Caco-2 (cell line): ENCODE results near the gene NKX2-4. TPM values are rescaled to one million over a fixed set of nuclear protein-coding genes. Genes with fewer than 3 reads are reported as not detected.

ENCODE experiments used
- BruUV-seq: library from RNA; stranded (reverse); fragments of 400-500 nt; replicated peaks from 2 replicates; lab custom pipeline; 2021; lab: Mats Ljungman, UMichigan
- CTCF ChIA-PET: fragments of 300-600 bp; sonication (Branson Sonifier 250); formaldehyde crosslinking; loops from one replicate; lab custom pipeline; 2022; ENCODE audit warnings: antibody characterized with exemption; lab: Charles Lee
- POLR2A ChIA-PET: fragments of 300-600 bp; sonication (Branson Sonifier 250); formaldehyde crosslinking; loops from one replicate; lab custom pipeline; 2022; ENCODE audit warnings: antibody characterized with exemption; lab: Charles Lee
- DNase-seq, 2 experiments: peaks; one replicate each; pipeline versions ENCODE4 v3.0.0 to v3.0.0-alpha.2; 2020 to 2022
- H3K27me3 ChIP-seq: replicated peaks from 2 replicates; pipeline ENCODE4 v1.6.0; 2011; ENCODE audit warnings: low read length; ENCODE audit not compliant: control insufficient read depth, insufficient read depth
- H3K36me3 ChIP-seq: 2 replicates; pipeline ENCODE4 v1.5.1; 2011; ENCODE audit warnings: low read length; ENCODE audit not compliant: control insufficient read depth, insufficient read depth
- H3K4me1 ChIP-seq: fragments of 250-450 bp; sonication (Bioruptor Pico); 2 replicates; pipeline ENCODE4 v1.5.1; 2020; ENCODE audit warnings: mild to moderate bottlenecking
- H3K4me3 ChIP-seq: 2 replicates; pipeline ENCODE4 v1.5.1; 2011; ENCODE audit warnings: low read depth, mild to moderate bottlenecking, control low read depth, low read length
- H3K9me3 ChIP-seq: fragments of 250-450 bp; sonication (Bioruptor Pico); 2 replicates; pipeline ENCODE4 v1.5.1; 2020; ENCODE audit warnings: mild to moderate bottlenecking, moderate library complexity
- H3K27ac Mint-ChIP-seq: one replicate; pipeline ENCODE4 v1.8.0; 2022; ENCODE audit warnings: mixed read lengths; ENCODE audit not compliant: unreplicated experiment
- H3K27me3 Mint-ChIP-seq: one replicate; pipeline ENCODE4 v1.8.0; 2022; ENCODE audit warnings: mixed read lengths; ENCODE audit not compliant: insufficient read depth, unreplicated experiment
- H3K36me3 Mint-ChIP-seq: one replicate; pipeline ENCODE4 v1.8.0; 2022; ENCODE audit warnings: mild to moderate bottlenecking, mixed read lengths; ENCODE audit not compliant: insufficient read depth, unreplicated experiment
- H3K4me1 Mint-ChIP-seq: one replicate; pipeline ENCODE4 v1.8.0; 2022; ENCODE audit warnings: low read depth, mixed read lengths; ENCODE audit not compliant: unreplicated experiment
- H3K4me3 Mint-ChIP-seq: one replicate; pipeline ENCODE4 v1.8.0; 2022; ENCODE audit warnings: mild to moderate bottlenecking, moderate library complexity, mixed read lengths; ENCODE audit not compliant: unreplicated experiment
- H3K9me3 Mint-ChIP-seq: one replicate; pipeline ENCODE4 v1.8.0; 2022; ENCODE audit warnings: mixed read lengths; ENCODE audit not compliant: unreplicated experiment
- intact Hi-C: fragments of 100-400 bp; cut with micrococcal nuclease; formaldehyde crosslinking; loops from one replicate; pipeline ENCODE4 v1.10.0; 2022; ENCODE audit not compliant: unreplicated experiment
- total RNA-seq: library from RNA; stranded (reverse); gene quantifications from 2 replicates; pipeline ENCODE4 v1.2.3, GENCODE V29; 2022
- TF ChIP-seq, protein P1 (sequence below), 2 experiments: fragments of 200-600 bp in 1 of 2; IDR thresholded peaks; 1 replicate in 1 of 2; 2 replicates in 1 of 2; pipeline versions ENCODE4 v1.5.1 to v1.8.0; 2011 to 2022; ENCODE audit warnings: antibody characterized with exemption in 1 of 2, control low read depth in 1 of 2, inconsistent platforms in 1 of 2, low read depth in 1 of 2, low read length in 1 of 2, mild to moderate bottlenecking in 1 of 2, moderate library complexity in 1 of 2; ENCODE audit not compliant: insufficient read depth in 1 of 2, severe bottlenecking in 1 of 2, unreplicated experiment in 1 of 2

NKX2-4 gene
- total RNA-seq, 1 experiment from 2014 or later: not detected

DNA sequence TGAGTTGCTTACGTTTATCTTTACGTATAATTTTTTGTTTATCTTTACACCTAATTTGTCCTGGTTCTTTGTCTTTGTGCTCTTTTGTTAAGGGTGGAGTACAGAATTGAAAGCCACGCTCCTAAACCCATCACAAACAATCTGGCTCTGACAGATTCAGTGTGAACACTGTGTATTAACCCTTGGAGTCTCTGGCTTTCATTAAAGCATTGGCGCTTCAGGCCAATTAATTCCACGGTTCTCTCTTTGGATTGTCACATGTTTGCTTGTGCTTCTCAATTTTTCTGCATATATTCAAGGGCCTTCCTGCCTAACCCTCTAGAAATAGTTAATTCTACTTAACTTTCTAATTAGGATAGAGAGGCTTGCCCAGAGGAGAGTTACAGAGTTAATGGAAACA lies 38.6 kb downstream of the NKX2-4 start:
- Mint-ChIP-seq H3K27me3 (no peaks in the 10 kb centered on the region), H3K27ac (no peak overlapping the region), H3K36me3 (peaks cover 52% of the 10 kb centered on the region), H3K4me3 (no peak overlapping the region), H3K9me3 (no peaks in the 10 kb centered on the region), H3K4me1 (peaks cover 8% of the 10 kb centered on the region)
- intact Hi-C loops: no loop called here
- no peaks in the 10 kb centered on the region for H3K9me3 ChIP-seq
- CTCF ChIA-PET: no interaction called here
- no peak overlapping the region for H3K4me3 ChIP-seq
- POLR2A ChIA-PET: no interaction called here
- BruUV-seq: no TSS peak
- H3K27me3 ChIP-seq: no peaks in the 10 kb centered on the region
- TF ChIP-seq, protein P1, sequence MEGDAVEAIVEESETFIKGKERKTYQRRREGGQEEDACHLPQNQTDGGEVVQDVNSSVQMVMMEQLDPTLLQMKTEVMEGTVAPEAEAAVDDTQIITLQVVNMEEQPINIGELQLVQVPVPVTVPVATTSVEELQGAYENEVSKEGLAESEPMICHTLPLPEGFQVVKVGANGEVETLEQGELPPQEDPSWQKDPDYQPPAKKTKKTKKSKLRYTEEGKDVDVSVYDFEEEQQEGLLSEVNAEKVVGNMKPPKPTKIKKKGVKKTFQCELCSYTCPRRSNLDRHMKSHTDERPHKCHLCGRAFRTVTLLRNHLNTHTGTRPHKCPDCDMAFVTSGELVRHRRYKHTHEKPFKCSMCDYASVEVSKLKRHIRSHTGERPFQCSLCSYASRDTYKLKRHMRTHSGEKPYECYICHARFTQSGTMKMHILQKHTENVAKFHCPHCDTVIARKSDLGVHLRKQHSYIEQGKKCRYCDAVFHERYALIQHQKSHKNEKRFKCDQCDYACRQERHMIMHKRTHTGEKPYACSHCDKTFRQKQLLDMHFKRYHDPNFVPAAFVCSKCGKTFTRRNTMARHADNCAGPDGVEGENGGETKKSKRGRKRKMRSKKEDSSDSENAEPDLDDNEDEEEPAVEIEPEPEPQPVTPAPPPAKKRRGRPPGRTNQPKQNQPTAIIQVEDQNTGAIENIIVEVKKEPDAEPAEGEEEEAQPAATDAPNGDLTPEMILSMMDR (IDR thresholded peaks at IDR 0.05; ENCODE audit: insufficient read depth in 1 of 2, low read depth in 1 of 2, low read length in 1 of 2, severe bottlenecking in 1 of 2, unreplicated experiment in 1 of 2): no peak
- peaks cover 9% of the 10 kb centered on the region; the same call in 1 of the 2 replicates for H3K4me1 ChIP-seq
- DNase-seq: no peak
- H3K36me3 ChIP-seq: peaks cover 1% of the 10 kb centered on the region; the same call in 1 of the 2 replicates

DNA sequence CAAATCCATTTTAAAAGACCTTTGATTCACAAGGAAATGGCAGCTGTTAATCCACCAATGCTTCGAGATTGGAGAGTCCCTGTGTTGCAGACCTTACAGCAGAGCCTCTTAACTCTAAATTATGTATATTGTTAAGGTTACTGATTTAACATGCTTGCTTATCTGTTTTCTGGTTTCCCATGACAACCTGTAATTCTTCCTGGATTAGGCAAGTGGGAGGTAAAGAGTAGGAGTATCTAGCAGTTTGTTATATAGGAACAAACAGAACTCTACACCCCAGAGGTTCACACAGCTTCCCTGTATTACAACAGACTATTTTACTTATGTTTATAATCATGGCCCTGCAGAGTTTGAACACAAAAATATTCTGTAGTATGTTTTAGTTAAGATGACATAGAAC lies 39.5 kb downstream of the NKX2-4 start:
- Histone ChIP-seq H3K27me3 (no peaks in the 10 kb centered on the region), H3K36me3 (peaks cover 1% of the 10 kb centered on the region; the same call in 1 of the 2 replicates), H3K4me3 (no peak overlapping the region), H3K4me1 (peaks cover 9% of the 10 kb centered on the region; the same call in 1 of the 2 replicates), H3K9me3 (no peaks in the 10 kb centered on the region)
- Mint-ChIP-seq H3K27ac (no peak overlapping the region), H3K36me3 (peaks cover 43% of the 10 kb centered on the region), H3K4me3 (no peak overlapping the region), H3K4me1 (peaks cover 8% of the 10 kb centered on the region), H3K27me3 (no peaks in the 10 kb centered on the region), H3K9me3 (no peaks in the 10 kb centered on the region)
- BruUV-seq: no TSS peak
- POLR2A ChIA-PET: no interaction called here
- TF ChIP-seq, protein P1 (IDR thresholded peaks at IDR 0.05; ENCODE audit: insufficient read depth in 1 of 2, low read depth in 1 of 2, low read length in 1 of 2, severe bottlenecking in 1 of 2, unreplicated experiment in 1 of 2): no peak
- intact Hi-C loops: no loop called here
- CTCF ChIA-PET: no interaction called here
- peak in 1 of 2 experiments; percentile 21 for DNase-seq

DNA sequence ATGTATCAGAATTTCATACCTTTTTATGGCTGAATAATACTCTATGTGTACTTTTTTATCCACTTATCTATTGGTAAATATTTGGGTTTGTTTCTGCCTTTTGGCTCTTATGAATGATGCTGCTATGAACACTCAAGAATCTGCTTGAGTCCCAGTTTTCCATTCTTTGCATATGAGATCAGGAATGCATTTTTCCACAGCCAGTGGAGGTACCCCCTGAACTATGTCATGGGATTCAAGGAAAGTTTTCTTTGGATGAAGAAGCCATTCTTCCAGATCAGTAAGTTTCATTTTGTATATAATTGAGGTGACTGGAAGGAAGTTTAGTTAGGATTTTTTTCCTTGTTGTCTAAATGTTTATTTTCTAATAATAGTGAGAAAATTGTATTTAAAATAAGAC lies 40.9 kb downstream of the NKX2-4 start:
- Histone ChIP-seq H3K27me3 (no peaks in the 10 kb centered on the region), H3K4me3 (no peak overlapping the region), H3K36me3 (peaks cover 1% of the 10 kb centered on the region; the same call in 1 of the 2 replicates), H3K9me3 (no peaks in the 10 kb centered on the region), H3K4me1 (peaks cover 9% of the 10 kb centered on the region; the same call in 1 of the 2 replicates)
- Mint-ChIP-seq H3K4me1 (peaks cover 8% of the 10 kb centered on the region), H3K9me3 (no peaks in the 10 kb centered on the region), H3K4me3 (no peak overlapping the region), H3K27ac (no peak overlapping the region), H3K36me3 (peaks cover 31% of the 10 kb centered on the region), H3K27me3 (no peaks in the 10 kb centered on the region)
- CTCF ChIA-PET: no interaction called here
- TF ChIP-seq, protein P1 (IDR thresholded peaks at IDR 0.05; ENCODE audit: insufficient read depth in 1 of 2, low read depth in 1 of 2, low read length in 1 of 2, severe bottlenecking in 1 of 2, unreplicated experiment in 1 of 2): no peak
- POLR2A ChIA-PET: no interaction called here
- no peak for DNase-seq
- no TSS peak for BruUV-seq
- intact Hi-C loops: no loop called here
